BJ (cell line): Measurements from ENCODE around the gene NRP1. TPM values are rescaled to one million over a fixed set of nuclear protein-coding genes. Genes with fewer than 3 reads are reported as not detected.

Experiments used
- CTCF ChIA-PET: fragments of 350-600 bp; formaldehyde crosslinking; extraction: SDS; loops from one replicate; lab custom pipeline; 2021; ENCODE audit warnings: antibody characterized with exemption, inconsistent platforms; lab: Yijun Ruan, JAX
- POLR2A ChIA-PET: fragments of 300-600 bp; sonication (Branson Sonifier 250); formaldehyde crosslinking; extraction: SDS; loops from one replicate; lab custom pipeline; 2021; ENCODE audit warnings: antibody characterized with exemption; lab: Charles Lee
- DNase-seq: peaks from one replicate; pipeline ENCODE4 v3.0.0-alpha.2; 2011; ENCODE audit warnings: low read depth
- H3K27me3 ChIP-seq: 2 replicates; pipeline ENCODE4 v1.6.0; 2011; ENCODE audit warnings: low read length; ENCODE audit not compliant: control insufficient read depth, insufficient read depth
- H3K36me3 ChIP-seq: 2 replicates; pipeline ENCODE4 v1.5.1; 2011; ENCODE audit warnings: low read length; ENCODE audit not compliant: control insufficient read depth, insufficient read depth
- H3K4me3 ChIP-seq: 2 replicates; pipeline ENCODE4 v1.5.1; 2011; ENCODE audit warnings: low read depth, mild to moderate bottlenecking, control low read depth, low read length
- CTCF ChIP-seq: IDR thresholded peaks from 2 replicates; pipeline ENCODE4 v1.5.1; 2011; ENCODE audit warnings: low read depth, mild to moderate bottlenecking, control low read depth, inconsistent platforms, low read length, moderate library complexity; ENCODE audit not compliant: insufficient read depth
- polyA plus RNA-seq: library from polyadenylated mRNA; depleted of rRNA; stranded (reverse); fragments of >200 nt; gene quantifications from 2 replicates; pipeline ENCODE4 v1.2.3, GENCODE V29; 2011

The NRP1 gene
- polyA plus RNA-seq, 1 experiment = 141 TPM

GRCh38 chr10:33335801-33336581 lies 1.5 kb upstream of the NRP1 start:
- Histone ChIP-seq H3K4me3 (peak overlapping the region; percentile 95), H3K36me3 (no peaks in the 10 kb centered on the region), H3K27me3 (no peaks in the 10 kb centered on the region)
- ChIA-PET CTCF (interaction anchor here (0.6 to 3.2 kb wide), 6 partner anchors 23 to 1302 kb away, joined by 3 to 16 read pairs (median 3); no protein-coding TSS in a partner anchor), POLR2A (interaction anchor here (0.5 kb wide), 1 partner anchor 229 kb away, joined by 3 read pairs; no protein-coding TSS in a partner anchor)
- TF ChIP-seq CTCF = peak; percentile 22; the same call in 1 of the 2 replicates
- no peak for DNase-seq

- Histone ChIP-seq H3K4me3 (peak overlapping the region; percentile 95), H3K27me3 (no peaks in the 10 kb centered on the region), H3K36me3 (no peaks in the 10 kb centered on the region)
- DNase-seq = no peak
- ChIA-PET CTCF (interaction anchor here (0.6 to 3.2 kb wide), 8 partner anchors 22 to 1311 kb away, joined by 3 to 16 read pairs (median 3); no protein-coding TSS in a partner anchor), POLR2A (interaction anchor here (0.5 kb wide), 1 partner anchor 229 kb away, joined by 3 read pairs; no protein-coding TSS in a partner anchor)
- no peak for TF ChIP-seq CTCF
Measured at GRCh38 chr10:33335551-33335800, 1.0 kb upstream of the NRP1 start.

- Histone ChIP-seq H3K4me3 (peak overlapping the region; percentile 95), H3K36me3 (no peaks in the 10 kb centered on the region), H3K27me3 (no peaks in the 10 kb centered on the region)
- TF ChIP-seq CTCF = peak; percentile 77
- DNase-seq = peak; percentile 39
- POLR2A ChIA-PET = interaction anchor here (0.6 to 1.2 kb wide), 3 partner anchors 47 to 327 kb away, joined by 5 to 12 read pairs (median 5); no protein-coding TSS in a partner anchor
- CTCF ChIA-PET = interaction anchor here (0.6 to 3.2 kb wide), 11 partner anchors 11 to 1311 kb away, joined by 3 to 16 read pairs (median 3); no protein-coding TSS in a partner anchor
Measured at GRCh38 chr10:33334805-33335550, 511 bp upstream of the NRP1 start.

GRCh38 chr10:33333260-33334101 lies 986 bp downstream of the NRP1 start:
- Histone ChIP-seq H3K27me3 (no peaks in the 10 kb centered on the region), H3K4me3 (peak overlapping the region; percentile 95), H3K36me3 (no peaks in the 10 kb centered on the region)
- ChIA-PET CTCF (interaction anchor here (0.9 to 3.2 kb wide), 6 partner anchors 84 to 1304 kb away, joined by 3 to 18 read pairs (median 5); no protein-coding TSS in a partner anchor), POLR2A (interaction anchor here (0.7 kb wide), 1 partner anchor 548 kb away, joined by 5 read pairs; no protein-coding TSS in a partner anchor)
- no peak for TF ChIP-seq CTCF
- DNase-seq = no peak
